MV-4-11 (cell line): ENCODE data around the gene INKA1.
"Not testable (repeated sequence)": the region's sequence is repeated elsewhere in the genome, so short reads cannot be mapped to it uniquely, and the experiment has no call there.

ENCODE experiments used
- DNase-seq: peaks from one replicate; lab custom pipeline; 2025; lab: John Stamatoyannopoulos, UW

The INKA1 gene

DNA sequence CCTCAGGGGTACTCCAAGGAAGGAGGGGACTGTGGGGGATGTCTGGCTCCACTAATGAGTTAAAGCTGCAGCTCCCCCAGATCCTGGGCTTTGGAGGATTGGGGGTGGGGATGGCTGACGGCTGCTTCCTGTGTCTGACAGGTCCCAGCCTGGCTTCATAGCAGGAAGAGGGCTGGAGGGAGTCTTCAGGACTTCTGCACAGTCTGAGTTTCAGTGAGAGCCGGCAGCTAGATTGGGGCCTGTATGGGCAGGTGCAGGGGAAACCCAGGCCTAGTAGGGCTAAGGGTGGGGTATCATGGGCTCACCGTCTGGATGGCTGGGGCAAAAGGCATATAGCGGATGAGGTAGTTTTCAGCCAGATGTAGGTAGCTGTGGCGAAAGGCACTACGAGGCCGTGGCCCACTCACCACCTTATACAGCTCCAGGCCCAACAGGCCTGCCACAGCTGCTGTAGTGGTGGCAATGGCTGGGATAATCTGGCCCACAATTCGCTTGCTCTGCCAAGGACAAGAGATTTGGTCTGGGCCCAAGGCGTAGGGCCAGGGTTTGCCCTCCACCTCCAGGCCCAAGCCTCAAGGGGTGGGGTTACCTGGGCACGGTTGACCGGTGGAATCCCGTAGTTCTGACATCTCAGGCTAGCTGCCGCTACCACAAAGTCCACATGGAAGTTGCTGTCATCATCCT is 4.5 kb downstream of the INKA1 start:
- DNase-seq, result no peak

DNA sequence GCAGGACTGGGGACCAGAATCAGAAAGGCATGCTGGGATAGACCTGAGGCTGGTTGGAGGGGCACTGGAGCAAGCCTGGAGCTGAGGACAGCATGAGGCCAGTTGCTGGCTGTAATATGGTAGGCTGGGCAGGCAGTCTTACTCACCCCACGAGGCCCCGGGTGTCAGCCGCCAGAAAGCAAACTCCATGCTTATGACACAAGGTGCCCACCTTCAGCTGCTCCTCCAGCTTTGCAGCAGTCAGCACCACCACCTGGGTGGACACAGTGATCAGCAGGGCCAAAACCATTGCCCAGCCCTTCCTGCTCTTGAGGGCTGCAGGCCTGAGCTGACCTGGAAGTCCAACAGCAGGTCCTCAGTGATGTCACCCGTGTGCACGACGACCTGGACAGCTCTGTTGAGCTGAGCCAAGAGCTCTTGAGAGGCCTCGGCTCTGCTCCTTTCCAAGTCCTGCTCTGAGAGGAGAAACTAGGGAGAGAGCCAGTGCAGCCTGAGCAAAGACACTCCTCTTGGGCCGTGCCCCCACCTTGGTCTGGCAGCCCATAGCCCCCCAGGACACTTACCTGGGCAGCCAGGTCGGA is 9.9 kb downstream of the INKA1 start:
- no peak for DNase-seq

DNA sequence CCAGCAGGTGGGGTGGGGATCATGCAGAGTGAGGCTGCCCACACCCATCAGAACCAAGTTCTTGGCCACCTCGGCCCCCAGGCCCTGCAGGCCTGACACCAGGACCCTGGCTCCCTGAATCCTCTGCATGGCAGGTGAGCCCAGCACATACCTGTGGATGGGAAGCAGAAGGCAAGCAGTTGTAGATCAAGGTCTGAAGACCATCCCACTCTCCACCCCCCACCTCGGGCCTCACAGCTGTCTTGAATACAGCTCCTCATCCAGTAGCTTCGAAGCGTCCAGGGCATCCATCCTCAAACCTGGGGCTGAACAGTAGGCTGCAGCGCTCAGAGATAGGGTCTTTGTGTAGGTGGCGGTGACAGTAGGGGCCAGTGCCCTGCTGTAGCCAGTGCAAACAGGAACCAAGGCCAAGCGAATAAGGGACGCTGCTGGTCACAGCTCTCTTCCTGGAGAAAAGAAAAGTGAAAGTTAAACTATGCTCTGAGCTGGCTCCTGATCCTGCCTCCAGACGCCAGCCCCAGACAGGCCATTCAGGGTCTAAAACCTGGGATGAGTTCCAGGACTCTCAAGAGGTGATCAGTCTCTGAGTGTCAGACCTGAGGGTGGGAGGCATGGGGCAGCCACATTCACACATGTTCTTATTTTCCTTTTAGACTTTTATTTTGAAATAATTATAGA is 10.6 kb downstream of the INKA1 start, which contains the start of gene UBA7:
UBA7 (minus strand) TSS at position 457 of the 678 bp plus-strand sequence; CDS start at position 291, 166 bp downstream.
- peak; percentile 73 for DNase-seq

DNA sequence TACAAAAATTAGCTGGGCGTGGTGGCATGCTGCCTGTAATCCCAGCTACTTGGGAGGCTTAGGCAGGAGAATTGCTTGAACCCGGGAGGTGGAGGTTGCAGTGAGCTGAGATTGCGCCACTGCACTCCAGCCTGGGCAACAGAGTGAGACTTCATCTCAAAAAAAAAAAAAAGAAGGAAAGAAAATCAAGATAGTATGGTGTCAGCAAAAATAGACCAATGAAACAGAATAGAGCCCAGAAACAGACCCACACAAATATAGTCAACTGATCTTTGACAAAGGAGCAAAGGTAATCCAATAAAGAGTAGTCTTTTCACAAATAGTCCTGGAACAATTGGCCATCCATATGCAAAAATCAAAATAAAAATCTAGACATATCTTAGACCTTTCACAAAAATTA is 20.1 kb downstream of the INKA1 start:
- not testable (repeated sequence) for DNase-seq

DNA sequence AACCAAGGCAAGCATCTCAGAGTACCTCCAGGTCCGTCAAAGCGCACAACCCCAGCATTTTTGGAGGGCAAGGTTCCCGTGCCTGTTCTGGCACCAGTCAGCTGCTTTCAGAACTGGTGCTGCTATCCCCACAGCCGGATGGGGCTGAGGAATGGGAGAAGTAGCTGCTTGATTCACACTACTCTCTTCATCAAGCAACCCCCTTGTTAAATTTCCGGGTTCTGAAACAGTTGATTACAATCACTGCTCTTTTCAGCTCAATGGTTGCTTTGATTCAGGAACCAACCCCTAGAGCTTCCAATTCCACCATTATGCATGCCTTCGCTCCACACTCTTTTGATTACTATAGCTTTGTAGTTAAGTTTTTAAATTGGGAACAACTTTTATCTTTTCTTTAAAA is 23.0 kb downstream of the INKA1 start:
- no peak for DNase-seq

DNA sequence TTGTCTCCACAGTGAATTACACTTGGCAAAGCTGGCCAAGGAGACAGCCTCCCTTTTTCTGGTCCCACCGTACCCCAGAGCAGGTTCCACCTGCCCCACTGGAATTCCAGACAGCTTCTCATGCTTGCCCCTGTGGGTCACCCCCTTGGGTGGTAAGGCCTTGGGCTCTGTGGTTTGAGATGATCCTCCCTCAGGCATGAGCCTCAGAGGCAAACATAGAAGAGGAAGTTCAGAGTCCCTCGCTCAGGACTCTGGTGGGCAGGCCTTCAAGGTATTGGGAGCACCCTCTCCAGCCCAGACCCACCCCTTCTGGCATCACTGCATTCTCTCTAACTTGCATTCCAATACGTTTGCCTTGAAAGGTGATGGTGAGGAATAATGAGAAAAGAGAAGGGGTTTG is 28.3 kb downstream of the INKA1 start:
- DNase-seq, result peak; percentile 54

DNA sequence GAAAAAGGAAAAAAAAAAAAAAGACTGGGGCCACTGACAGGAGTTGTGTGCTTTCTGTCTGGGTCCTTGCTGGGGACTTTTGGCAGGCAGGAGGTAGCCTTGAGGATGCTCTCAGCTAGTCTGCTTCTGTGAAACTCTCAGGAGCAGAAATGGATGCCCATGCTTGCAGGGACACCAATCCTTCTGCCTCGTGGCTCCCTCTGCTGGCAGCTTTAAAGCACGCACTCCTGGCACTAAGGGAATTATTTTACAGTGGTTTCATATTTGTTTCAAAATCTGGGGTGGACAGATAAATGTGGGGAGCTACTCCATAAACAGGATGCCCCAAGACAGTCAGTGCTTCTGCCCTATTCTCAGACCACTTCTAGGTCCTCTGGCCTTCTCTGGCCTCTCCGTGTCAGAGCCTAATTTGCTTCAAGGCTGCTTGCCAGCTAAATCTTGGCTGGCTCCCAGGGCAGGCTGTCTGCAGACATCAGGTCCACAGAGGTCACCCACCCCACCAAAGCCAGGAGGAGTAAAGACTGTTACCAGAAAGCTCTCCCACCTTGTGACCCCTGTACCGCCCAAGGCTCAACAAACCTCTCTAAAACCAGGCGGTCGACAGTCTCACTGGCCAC is 36.2 kb downstream of the INKA1 start:
- peak; percentile 66 for DNase-seq

DNA sequence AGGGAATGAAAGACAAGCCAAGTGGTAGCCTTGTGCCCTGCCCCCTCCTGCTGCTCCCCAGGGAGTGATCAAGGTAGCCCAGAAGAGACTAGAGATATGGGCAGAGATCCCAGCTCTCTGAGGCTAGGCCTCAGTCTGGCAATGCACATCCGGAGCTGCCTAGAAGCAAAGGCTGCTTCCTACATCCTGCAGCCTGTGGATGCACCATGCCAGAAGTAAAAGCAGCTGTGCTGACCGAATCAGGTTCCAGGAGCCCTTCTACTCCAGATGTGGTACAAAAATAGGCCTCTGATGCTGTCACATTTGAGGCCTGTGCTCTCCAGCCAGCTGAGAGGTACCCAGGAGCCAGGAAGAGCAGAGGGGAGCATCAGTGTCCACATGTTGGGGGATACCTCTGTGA is 37.3 kb downstream of the INKA1 start:
- no peak for DNase-seq

DNA sequence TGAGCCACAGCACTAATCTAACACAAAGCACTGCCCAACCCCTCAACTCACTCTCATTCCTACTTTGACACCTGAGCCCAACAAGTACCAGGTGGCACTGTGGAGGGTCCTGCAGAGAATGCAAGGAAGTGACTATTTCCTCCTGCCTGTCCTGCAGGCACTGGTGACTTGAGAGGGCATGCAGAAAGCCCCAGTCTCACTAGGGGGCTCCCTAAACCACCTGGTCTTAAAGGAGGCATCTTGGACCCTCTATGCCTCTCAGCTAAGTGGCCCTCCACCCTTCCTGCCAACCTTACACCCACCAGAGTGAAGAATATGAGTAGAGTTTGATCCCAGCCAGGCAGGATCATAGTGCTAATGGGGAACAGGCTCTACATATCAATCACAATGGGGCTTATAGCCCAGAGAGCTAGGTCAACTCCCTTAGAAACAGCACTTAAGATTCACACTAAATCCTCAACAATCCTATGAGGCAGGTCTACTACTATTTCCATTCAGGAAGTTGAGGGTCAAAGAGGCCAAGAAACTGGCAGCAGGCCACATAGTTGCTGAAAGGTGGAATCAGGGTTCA is 38.1 kb downstream of the INKA1 start:
- peak; percentile 37 for DNase-seq

DNA sequence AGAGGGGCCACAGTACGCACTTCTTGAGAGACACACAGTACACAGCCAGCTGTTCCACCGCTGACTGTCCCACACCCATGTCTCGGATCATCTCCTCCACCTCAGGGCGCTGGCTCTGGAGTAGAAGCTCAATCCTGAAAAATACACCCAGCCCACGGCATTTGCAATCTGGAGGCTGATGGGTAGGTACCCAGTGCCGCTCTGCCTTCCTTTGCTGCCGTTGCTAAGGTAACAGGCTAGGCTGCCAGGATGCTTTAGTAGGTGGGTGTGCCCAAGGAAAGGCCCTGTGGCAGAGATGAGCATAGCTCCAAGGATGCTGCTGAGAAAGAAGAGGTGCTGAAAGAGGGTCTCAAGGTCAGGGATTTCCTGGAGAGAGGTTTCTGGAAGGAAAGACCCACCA is 38.7 kb downstream of the INKA1 start:
- DNase-seq, result no peak

DNA sequence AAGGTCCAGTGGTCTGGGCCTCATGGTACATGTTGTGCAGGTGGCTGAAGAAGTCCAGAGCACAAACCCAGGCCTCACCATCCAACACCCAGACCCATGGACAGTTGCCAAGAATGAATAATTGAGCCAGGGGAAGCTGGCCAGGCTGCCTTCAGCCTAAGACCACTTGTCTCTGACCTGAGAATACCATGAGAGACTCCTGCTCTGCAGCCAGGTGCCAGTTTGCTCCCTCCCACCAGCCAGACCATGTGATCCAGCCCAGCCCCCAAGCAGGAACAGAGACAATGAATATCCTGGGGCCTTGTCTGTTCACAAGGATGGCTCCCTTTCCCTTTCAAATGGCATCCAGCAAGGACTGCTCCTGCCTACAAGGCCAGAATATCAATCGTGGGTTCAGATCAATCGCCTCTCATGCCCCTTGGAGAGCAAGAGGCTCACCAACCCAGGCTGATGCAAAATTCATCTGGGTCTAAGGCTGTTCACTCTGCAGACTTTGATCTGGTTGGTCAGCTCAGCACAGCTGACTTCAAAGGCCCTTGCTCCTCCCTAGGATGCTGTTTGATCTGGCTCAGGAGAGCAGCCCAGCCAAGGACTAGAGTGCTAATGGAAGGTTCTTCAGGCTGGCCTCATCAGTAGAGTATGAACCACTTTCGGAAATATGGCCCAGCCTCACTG is 39.9 kb downstream of the INKA1 start:
- DNase-seq, result no peak

DNA sequence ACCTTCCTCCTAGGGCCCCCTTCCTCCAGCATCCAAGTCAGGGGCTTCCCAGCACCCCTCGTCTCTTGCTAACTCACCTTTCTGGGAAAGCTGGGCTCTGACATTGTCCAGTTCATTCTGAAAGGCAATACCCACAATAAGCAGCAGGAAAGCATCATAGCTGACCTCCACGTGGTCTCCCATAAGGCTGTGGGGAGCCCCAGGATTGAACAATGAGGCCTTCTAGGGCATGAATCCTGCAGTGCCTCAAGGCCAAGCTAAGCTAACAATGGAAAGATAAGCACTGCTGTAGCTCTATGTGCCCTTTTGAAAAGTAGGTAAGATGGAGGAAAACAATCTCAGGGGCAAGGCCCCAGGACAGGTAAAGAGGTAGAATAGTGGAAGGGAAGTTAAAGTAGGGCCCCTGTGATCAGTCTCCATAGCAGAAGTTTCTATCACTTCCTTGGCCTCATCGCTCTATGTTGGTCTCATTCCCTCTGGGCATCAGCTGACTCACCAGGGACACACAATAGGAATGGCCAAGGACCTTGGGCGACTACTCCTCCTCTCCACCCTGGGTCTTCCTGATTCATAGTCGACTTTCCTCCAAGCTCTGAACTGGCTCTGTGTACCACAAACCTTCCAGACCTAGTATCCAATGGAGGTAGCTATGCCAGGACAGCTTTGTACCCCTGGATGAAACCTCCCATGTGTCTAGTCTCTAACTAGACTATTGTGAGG is 41.6 kb downstream of the INKA1 start:
- no peak for DNase-seq

DNA sequence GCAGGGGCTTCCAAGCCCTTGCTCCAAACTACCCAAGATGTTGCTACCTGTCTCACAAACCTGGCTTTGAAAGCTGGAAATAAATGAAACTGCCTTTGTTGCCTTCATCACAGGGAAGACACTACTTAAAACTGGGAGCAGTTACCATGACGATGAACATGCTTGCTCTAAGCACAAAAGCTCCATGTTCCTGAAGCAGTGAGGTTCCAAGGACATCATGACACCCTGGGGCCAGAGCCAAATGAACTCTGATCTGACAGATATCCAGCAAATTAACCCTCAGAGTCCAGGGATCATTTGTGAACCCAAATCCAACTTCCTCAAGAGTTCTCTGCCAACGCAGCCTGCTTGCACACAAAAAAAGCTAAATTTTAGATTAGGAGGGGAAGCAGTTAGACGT is 42.6 kb downstream of the INKA1 start:
- DNase-seq, result no peak
